Erythroblast (primary cell): ENCODE results near the gene RETREG1.

Experiments
- GATA1 ChIP-seq: IDR thresholded peaks from 2 replicates; pipeline ENCODE4 v1.6.1; 2011; ENCODE audit warnings: low read depth, mild to moderate bottlenecking, control low read depth, low read length, moderate library complexity
- POLR2A ChIP-seq: IDR thresholded peaks from 2 replicates; pipeline ENCODE4 v1.6.1; 2011; ENCODE audit warnings: mild to moderate bottlenecking, low read length

- TF ChIP-seq POLR2A (no peak), GATA1 (no peak)
Observed at GRCh38 chr5:16580382-16580781, 36.4 kb downstream of the RETREG1 start.
